MCF 10A (cell line): ENCODE measurements around the gene BTBD2. TPM values are rescaled to one million over a fixed set of nuclear protein-coding genes. Genes with fewer than 3 reads are reported as not detected.

Source experiments
- BruUV-seq: library from RNA; stranded (reverse); fragments of 400-500 nt; replicated peaks from 2 replicates; lab custom pipeline; 2021; lab: Mats Ljungman, UMichigan
- CTCF ChIA-PET: fragments of 300-600 bp; sonication (Branson Sonifier 250); formaldehyde crosslinking; extraction: SDS; loops from one replicate; lab custom pipeline; 2021; ENCODE audit warnings: antibody characterized with exemption, inconsistent platforms; lab: Yijun Ruan, JAX
- POLR2A ChIA-PET: fragments of 300-600, 350-650 bp; sonication (Branson Sonifier 250); formaldehyde crosslinking; extraction: SDS; loops from one replicate; lab custom pipeline; 2020; ENCODE audit warnings: antibody characterized with exemption, inconsistent platforms; lab: Yijun Ruan, JAX
- DNase-seq: peaks from one replicate; pipeline ENCODE4 v3.0.0-alpha.2; 2018; ENCODE audit not compliant: unreplicated experiment
- H3K27ac Mint-ChIP-seq: one replicate; pipeline ENCODE4 v1.8.0; 2022; ENCODE audit warnings: mild to moderate bottlenecking, low read depth, mixed read lengths; ENCODE audit not compliant: unreplicated experiment
- H3K27me3 Mint-ChIP-seq: one replicate; pipeline ENCODE4 v1.8.0; 2022; ENCODE audit warnings: mixed read lengths; ENCODE audit not compliant: insufficient read depth, unreplicated experiment
- H3K36me3 Mint-ChIP-seq: one replicate; pipeline ENCODE4 v1.8.0; 2022; ENCODE audit warnings: mild to moderate bottlenecking, moderate library complexity, mixed read lengths; ENCODE audit not compliant: insufficient read depth, unreplicated experiment
- H3K4me1 Mint-ChIP-seq: one replicate; pipeline ENCODE4 v1.8.0; 2022; ENCODE audit warnings: mixed read lengths; ENCODE audit not compliant: insufficient read depth, unreplicated experiment
- H3K4me3 Mint-ChIP-seq: one replicate; pipeline ENCODE4 v1.8.0; 2022; ENCODE audit warnings: mild to moderate bottlenecking, moderate library complexity, mixed read lengths; ENCODE audit not compliant: unreplicated experiment
- H3K9me3 Mint-ChIP-seq: one replicate; pipeline ENCODE4 v1.8.0; 2022; ENCODE audit warnings: mixed read lengths; ENCODE audit not compliant: unreplicated experiment
- intact Hi-C: fragments of 100-400 bp; cut with micrococcal nuclease; formaldehyde crosslinking; loops from 2 replicates; pipeline ENCODE4 v1.14.1; 2022
- total RNA-seq: library from RNA; stranded (reverse); gene quantifications from 2 replicates; pipeline ENCODE4 v1.2.3, GENCODE V29; 2022
- TF ChIP-seq, protein P1 (sequence below): fragments of 200-600 bp; IDR thresholded peaks from one replicate; pipeline ENCODE4 v1.8.0; 2022; ENCODE audit warnings: antibody characterized with exemption, mild to moderate bottlenecking; ENCODE audit not compliant: unreplicated experiment

BTBD2 gene
- total RNA-seq, 1 experiment from 2014 or later = 53.1 TPM

DNA sequence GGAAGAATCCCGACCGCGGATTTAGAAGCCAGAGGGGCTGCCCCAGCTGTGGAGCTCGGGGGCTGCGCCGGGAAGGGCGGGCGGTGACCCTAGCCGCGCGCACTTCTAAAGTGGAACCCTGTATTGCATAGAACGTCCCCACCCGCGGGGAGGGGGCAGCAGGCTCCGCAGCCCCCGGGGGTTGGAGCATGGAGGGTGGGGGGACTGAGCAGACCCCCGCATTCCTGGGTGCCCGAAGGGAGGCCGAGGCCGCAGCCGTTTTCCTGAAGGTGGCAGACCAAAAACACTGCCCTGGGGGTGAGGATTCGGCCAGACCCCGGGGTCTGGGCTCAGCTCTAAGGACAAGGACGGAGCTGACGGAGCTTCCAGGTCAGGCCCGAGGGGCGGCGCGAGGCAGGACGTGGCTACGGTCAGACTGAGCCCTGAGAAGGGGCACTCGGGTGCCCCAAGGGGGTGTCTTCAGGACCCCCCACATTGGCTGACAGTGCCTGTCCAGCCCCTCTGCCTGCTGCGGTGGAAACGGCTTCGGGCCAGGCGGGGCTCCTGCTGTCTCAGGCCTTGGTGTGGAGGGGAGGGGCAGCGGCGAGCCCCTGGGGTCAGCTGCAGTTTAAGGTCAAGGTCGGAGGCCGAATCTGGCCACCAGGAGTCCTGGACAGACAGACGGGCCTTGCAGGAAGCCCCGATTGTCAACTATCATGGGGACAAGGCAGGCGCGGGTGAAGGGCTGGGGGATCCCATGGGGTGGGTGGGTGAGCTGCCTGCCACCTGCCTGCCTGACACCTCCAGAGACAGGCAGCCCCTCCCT, 23.0 kb upstream of the BTBD2 start:
- ChIA-PET CTCF (interaction anchor here (0.6 to 0.9 kb wide), 3 partner anchors 18 to 265 kb away, joined by 3 read pairs; no protein-coding TSS in a partner anchor), POLR2A (interaction anchor here (0.8 to 0.9 kb wide), 2 partner anchors 10 to 13 kb away, joined by 3 read pairs; no protein-coding TSS in a partner anchor)
- Mint-ChIP-seq H3K9me3 (no peaks in the 10 kb centered on the region), H3K4me1 (peaks cover 12% of the 10 kb centered on the region), H3K27ac (no peak overlapping the region), H3K36me3 (peaks cover 41% of the 10 kb centered on the region), H3K27me3 (no peaks in the 10 kb centered on the region), H3K4me3 (no peak overlapping the region)
- intact Hi-C loops = no loop called here
- TF ChIP-seq, protein P1, sequence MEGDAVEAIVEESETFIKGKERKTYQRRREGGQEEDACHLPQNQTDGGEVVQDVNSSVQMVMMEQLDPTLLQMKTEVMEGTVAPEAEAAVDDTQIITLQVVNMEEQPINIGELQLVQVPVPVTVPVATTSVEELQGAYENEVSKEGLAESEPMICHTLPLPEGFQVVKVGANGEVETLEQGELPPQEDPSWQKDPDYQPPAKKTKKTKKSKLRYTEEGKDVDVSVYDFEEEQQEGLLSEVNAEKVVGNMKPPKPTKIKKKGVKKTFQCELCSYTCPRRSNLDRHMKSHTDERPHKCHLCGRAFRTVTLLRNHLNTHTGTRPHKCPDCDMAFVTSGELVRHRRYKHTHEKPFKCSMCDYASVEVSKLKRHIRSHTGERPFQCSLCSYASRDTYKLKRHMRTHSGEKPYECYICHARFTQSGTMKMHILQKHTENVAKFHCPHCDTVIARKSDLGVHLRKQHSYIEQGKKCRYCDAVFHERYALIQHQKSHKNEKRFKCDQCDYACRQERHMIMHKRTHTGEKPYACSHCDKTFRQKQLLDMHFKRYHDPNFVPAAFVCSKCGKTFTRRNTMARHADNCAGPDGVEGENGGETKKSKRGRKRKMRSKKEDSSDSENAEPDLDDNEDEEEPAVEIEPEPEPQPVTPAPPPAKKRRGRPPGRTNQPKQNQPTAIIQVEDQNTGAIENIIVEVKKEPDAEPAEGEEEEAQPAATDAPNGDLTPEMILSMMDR = no peak
- no TSS peak for BruUV-seq
- no peak for DNase-seq

DNA sequence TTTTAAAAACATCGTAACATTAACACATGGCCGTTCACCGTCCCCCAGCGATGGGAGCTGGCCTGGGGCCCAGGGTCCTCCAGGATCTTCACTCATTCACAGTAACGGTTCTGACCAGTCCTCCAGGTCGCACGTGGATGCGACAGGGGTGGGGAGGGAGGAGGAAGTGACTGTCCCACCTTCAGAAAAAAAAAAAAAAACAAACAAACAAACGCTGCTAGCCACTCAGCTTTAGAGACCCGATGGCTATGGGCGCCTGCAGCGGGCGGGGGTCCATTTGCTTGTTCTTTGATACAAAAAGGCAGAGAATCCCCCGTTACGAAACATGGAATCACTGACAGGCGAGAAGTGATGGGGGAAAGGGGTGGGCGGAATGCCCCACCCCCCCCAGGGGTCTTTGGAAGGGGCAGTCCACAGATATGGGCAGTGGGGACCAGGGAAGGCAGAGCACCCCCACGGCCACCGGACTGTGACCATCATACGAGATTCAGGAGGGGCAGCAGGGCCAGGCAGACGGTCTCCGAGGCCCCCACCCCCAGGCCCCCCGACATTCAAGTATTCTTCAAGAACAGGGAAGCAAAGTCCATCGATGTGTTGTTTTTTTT, 22.2 kb upstream of the BTBD2 start:
- TSS peak; percentile 23 for BruUV-seq
- intact Hi-C loops = no loop called here
- ChIA-PET CTCF (interaction anchor here (0.5 to 0.6 kb wide), 3 partner anchors 17 to 265 kb away, joined by 3 read pairs; no protein-coding TSS in a partner anchor), POLR2A (interaction anchor here (0.6 to 0.9 kb wide), 5 partner anchors 11 to 480 kb away, joined by 3 read pairs; no protein-coding TSS in a partner anchor)
- Mint-ChIP-seq H3K4me3 (no peak overlapping the region), H3K36me3 (peaks cover 36% of the 10 kb centered on the region), H3K27me3 (no peaks in the 10 kb centered on the region), H3K9me3 (no peaks in the 10 kb centered on the region), H3K27ac (no peak overlapping the region), H3K4me1 (peaks cover 12% of the 10 kb centered on the region)
- DNase-seq = no peak
- TF ChIP-seq, protein P1 = no peak

DNA sequence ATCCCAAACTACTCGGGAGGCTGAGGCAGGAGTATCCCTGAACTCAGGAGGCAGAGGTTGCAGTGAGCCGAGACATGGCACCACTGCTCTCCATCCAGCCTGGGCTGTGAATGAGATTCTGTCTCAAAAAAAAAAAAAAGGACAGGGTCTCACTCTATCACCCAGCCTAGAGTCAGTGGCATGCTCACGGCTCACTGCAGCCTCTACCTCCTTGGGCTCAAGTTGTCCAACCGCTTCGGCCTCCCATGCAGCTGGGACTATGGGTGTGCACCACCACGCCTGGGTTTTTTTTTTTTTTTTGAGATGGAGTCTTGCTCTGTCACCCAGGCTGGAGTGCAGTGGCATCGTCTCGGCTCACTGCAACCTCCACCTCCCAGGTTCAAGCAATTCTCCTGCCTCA, 20.9 kb upstream of the BTBD2 start:
- H3K9me3 Mint-ChIP-seq = no peaks in the 10 kb centered on the region
- H3K4me3 Mint-ChIP-seq = no peak overlapping the region
- TF ChIP-seq, protein P1 = no peak
- H3K27ac Mint-ChIP-seq = no peak overlapping the region
- DNase-seq = no peak
- intact Hi-C loops = no loop called here
- no TSS peak for BruUV-seq
- H3K27me3 Mint-ChIP-seq = no peaks in the 10 kb centered on the region
- peaks cover 21% of the 10 kb centered on the region for H3K4me1 Mint-ChIP-seq
- CTCF ChIA-PET = no interaction called here
- peaks cover 36% of the 10 kb centered on the region for H3K36me3 Mint-ChIP-seq
- POLR2A ChIA-PET = interaction anchor here (0.5 to 2.1 kb wide), 2 partner anchors 13 to 214 kb away, joined by 4 to 15 read pairs; no protein-coding TSS in a partner anchor

DNA sequence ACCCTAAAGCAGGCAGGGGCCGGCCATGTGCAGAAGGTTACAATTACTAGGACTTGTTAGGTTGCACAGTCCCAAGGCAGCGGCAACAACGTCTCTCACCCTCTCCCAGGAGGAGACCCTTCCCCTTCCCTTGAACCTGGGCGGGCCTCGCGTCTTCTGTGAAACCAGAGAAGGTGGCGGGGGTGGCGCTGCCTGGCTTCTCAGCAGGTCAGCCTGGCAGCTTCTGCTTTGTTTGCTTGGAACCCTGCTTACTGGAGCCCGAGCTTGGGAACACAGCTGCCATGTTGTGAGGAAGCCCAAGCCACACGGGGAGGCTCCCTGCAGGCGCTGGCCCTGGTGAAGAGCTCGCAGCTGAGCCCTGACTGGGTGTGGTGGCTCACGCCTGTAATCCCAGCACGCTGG, 20.1 kb upstream of the BTBD2 start:
- TF ChIP-seq, protein P1 = no peak
- intact Hi-C loops = no loop called here
- ChIA-PET CTCF (no interaction called here), POLR2A (interaction anchor here (0.6 to 2.1 kb wide), 5 partner anchors 14 to 225 kb away, joined by 3 to 15 read pairs (median 3); no protein-coding TSS in a partner anchor)
- H3K4me1 Mint-ChIP-seq = peaks cover 21% of the 10 kb centered on the region
- no peaks in the 10 kb centered on the region for H3K9me3 Mint-ChIP-seq
- peak overlapping the region; percentile 39 for H3K27ac Mint-ChIP-seq
- DNase-seq = no peak
- H3K36me3 Mint-ChIP-seq = peaks cover 30% of the 10 kb centered on the region
- H3K4me3 Mint-ChIP-seq = no peak overlapping the region
- H3K27me3 Mint-ChIP-seq = no peaks in the 10 kb centered on the region
- BruUV-seq = no TSS peak
